GM19351 (cell line): ENCODE data around the gene CIITA.
"Not testable (repeated sequence)": the region's sequence is repeated elsewhere in the genome, so short reads cannot be mapped to it uniquely, and the experiment has no call there.

ENCODE experiments used
- ATAC-seq: cut with Tn5 transposase; IDR thresholded peaks from one replicate; pipeline ENCODE4 v1.9.1; 2021; ENCODE audit warnings: mild to moderate bottlenecking, moderate library complexity; ENCODE audit not compliant: unreplicated experiment

Gene CIITA

GRCh38 chr16:10876799-10877341 is at the start of gene CIITA:
TSS of gene CIITA (plus strand) at chr16:10877202. CDS start at chr16:10877331, 129 bp downstream.
- peak; percentile 50 for ATAC-seq

- ATAC-seq = no peak
Measured at GRCh38 chr16:10827691-10828341, 49.2 kb upstream of the CIITA start.

- no peak for ATAC-seq
Measured at GRCh38 chr16:10828851-10829366, 48.1 kb upstream of the CIITA start.

GRCh38 chr16:10829390-10830098 is 47.5 kb upstream of the CIITA start:
- not testable (repeated sequence) for ATAC-seq

GRCh38 chr16:10830240-10830639 is 46.8 kb upstream of the CIITA start:
- not testable (repeated sequence) for ATAC-seq

- no peak for ATAC-seq
Measured at GRCh38 chr16:10831894-10832886, 44.8 kb upstream of the CIITA start.

GRCh38 chr16:10833271-10833670 is 43.7 kb upstream of the CIITA start:
- no peak for ATAC-seq

GRCh38 chr16:10834130-10834529 is 42.9 kb upstream of the CIITA start:
- no peak for ATAC-seq

- no peak for ATAC-seq
Measured at GRCh38 chr16:10834766-10835165, 42.2 kb upstream of the CIITA start.

- peak; percentile 57 for ATAC-seq
Measured at GRCh38 chr16:10835281-10835931, 41.6 kb upstream of the CIITA start.

GRCh38 chr16:10836174-10836853 is 40.7 kb upstream of the CIITA start:
- no peak for ATAC-seq

- no peak for ATAC-seq
Measured at GRCh38 chr16:10838621-10839278, 38.3 kb upstream of the CIITA start.

- no peak for ATAC-seq
Measured at GRCh38 chr16:10839279-10839666, 37.7 kb upstream of the CIITA start.

- ATAC-seq = no peak
Measured at GRCh38 chr16:10840703-10841102, 36.3 kb upstream of the CIITA start.

GRCh38 chr16:10846213-10846998 is 30.6 kb upstream of the CIITA start:
- ATAC-seq = no peak

- ATAC-seq = no peak
Measured at GRCh38 chr16:10847176-10847575, 29.8 kb upstream of the CIITA start.

- no peak for ATAC-seq
Measured at GRCh38 chr16:10849736-10850477, 27.1 kb upstream of the CIITA start.

- ATAC-seq = no peak
Measured at GRCh38 chr16:10850478-10850850, 26.5 kb upstream of the CIITA start.
